Esophagus muscularis mucosa (tissue), 4 donors: ENCODE results near the gene USF3. TPM values are rescaled to one million over a fixed set of nuclear protein-coding genes. Genes with fewer than 3 reads are reported as not detected.
"Not testable (repeated sequence)": the region's sequence is repeated elsewhere in the genome, so short reads cannot be mapped to it uniquely, and the experiment has no call there.

Source experiments
- DNase-seq: peaks from one replicate; pipeline ENCODE4 v3.0.0-alpha.2; 2017; ENCODE audit errors: extremely low spot score
- H3K27ac ChIP-seq, 4 donors: fragments of 200-600 bp; sonication (generic); replicated peaks in 1 of 4; 1 replicate in 3 of 4; 2 replicates in 1 of 4; pipeline ENCODE4 v1.5.1; 2016 to 2019; ENCODE audit warnings: mild to moderate bottlenecking in 1 of 4
- H3K27me3 ChIP-seq, 4 donors: fragments of 200-600 bp; sonication (generic); one replicate each; pipeline versions ENCODE4 v1.5.1 to v1.6.0; 2016 to 2019
- H3K36me3 ChIP-seq, 4 donors: fragments of 200-600 bp; sonication (generic); one replicate each; pipeline ENCODE4 v1.5.1; 2016 to 2019
- H3K4me1 ChIP-seq, 4 donors: fragments of 200-600 bp; sonication (generic); one replicate each; pipeline ENCODE4 v1.5.1; 2016 to 2019
- H3K4me3 ChIP-seq, 4 donors: fragments of 200-600 bp; sonication (generic); 1 replicate in 2 of 4; 2 replicates in 2 of 4; pipeline ENCODE4 v1.5.1; 2016 to 2019; ENCODE audit warnings: mild to moderate bottlenecking in 4 of 4, moderate library complexity in 1 of 4
- H3K9me3 ChIP-seq, 4 donors: fragments of 200-600 bp; sonication (generic); 1 replicate in 3 of 4; 2 replicates in 1 of 4; pipeline ENCODE4 v1.5.1; 2016 to 2019
- CTCF ChIP-seq, 3 experiments: fragments of 200-600 bp in 2 of 3; fragments of 450-650 bp in 1 of 3; sonication (generic) in 2 of 3; IDR thresholded peaks; one replicate each; pipeline ENCODE4 v1.5.1; 2017 to 2019; ENCODE audit warnings: antibody characterized with exemption in 3 of 3, mild to moderate bottlenecking in 2 of 3, moderate library complexity in 1 of 3
- EP300 ChIP-seq: sonication (generic); formaldehyde crosslinking; IDR thresholded peaks from one replicate; pipeline ENCODE4 v1.6.1; 2017; ENCODE audit warnings: antibody characterized with exemption
- POLR2A ChIP-seq: fragments of 450-650 bp; IDR thresholded peaks from one replicate; pipeline ENCODE4 v1.6.1; 2017; ENCODE audit warnings: antibody characterized with exemption, moderate library complexity, mild to moderate bottlenecking, low read depth
- POLR2AphosphoS5 ChIP-seq, 2 donors: sonication (generic); formaldehyde crosslinking; IDR thresholded peaks; one replicate each; pipeline ENCODE4 v1.6.1; 2017; ENCODE audit warnings: antibody characterized with exemption in 2 of 2
- whole genome bisulfite sequencing: methylation state at CpG from one replicate; pipeline ENCODE4 v1.1.5; 2018; 5-methylcytosine and 5-hydroxymethylcytosine counted together
- intact Hi-C: fragments of 100-400 bp; cut with DNase I; formaldehyde crosslinking; loops from one replicate; pipeline ENCODE4 v1.15.1; 2023
- total RNA-seq, 4 donors: library from RNA; depleted of rRNA; stranded (reverse); fragments of >200 nt; gene quantifications; one replicate each; pipeline versions ENCODE4 v1.1.0 to v1.2.1, GENCODE V29; 2016

Gene USF3
- total RNA-seq, 4 donors from 2014 or later: 20.8 to 28.6 (median 25.0) TPM

- Histone ChIP-seq H3K4me1 (peaks cover 0 to 13% (median 10%) of the 10 kb centered on the region in 4 donors), H3K36me3 (no peaks in the 10 kb centered on the region), H3K27me3 (no peaks in the 10 kb centered on the region), H3K27ac (no peak overlapping the region), H3K9me3 (peaks cover 0 to 14% (median 9%) of the 10 kb centered on the region in 4 donors), H3K4me3 (no peak overlapping the region)
- DNase-seq: no peak
- no peak for TF ChIP-seq EP300
- TF ChIP-seq POLR2AphosphoS5 (IDR thresholded peaks at IDR 0.05): no peak
- TF ChIP-seq CTCF (IDR thresholded peaks at IDR 0.05): no peak
- no peak for TF ChIP-seq POLR2A
- intact Hi-C loops: no loop called here
- WGBS: 99% methylated on average over 7 of the region's 7 CpGs
These were observed 52.9 kb downstream of the USF3 start for GRCh38 chr3:113643583-113643982.

- Histone ChIP-seq H3K36me3 (no peaks in the 10 kb centered on the region), H3K27me3 (no peaks in the 10 kb centered on the region), H3K4me1 (peaks cover 0 to 6% (median 0%) of the 10 kb centered on the region in 4 donors), H3K27ac (no peak overlapping the region), H3K4me3 (no peak overlapping the region), H3K9me3 (no peaks in the 10 kb centered on the region)
- no peak for DNase-seq
- no peak for TF ChIP-seq EP300
- no peak for TF ChIP-seq POLR2AphosphoS5 (IDR thresholded peaks at IDR 0.05)
- TF ChIP-seq POLR2A: no peak
- TF ChIP-seq CTCF (IDR thresholded peaks at IDR 0.05): no peak
- WGBS: 98% methylated on average over 3 of the region's 3 CpGs
- intact Hi-C loops: no loop called here
These were observed 57.5 kb downstream of the USF3 start for GRCh38 chr3:113638910-113639309.

- intact Hi-C loops: no loop called here
- H3K27ac ChIP-seq: no peak overlapping the region
- no peak for DNase-seq
- H3K27me3 ChIP-seq: no peaks in the 10 kb centered on the region
- peaks cover 0 to 6% (median 0%) of the 10 kb centered on the region in 4 donors for H3K4me1 ChIP-seq
- H3K36me3 ChIP-seq: no peaks in the 10 kb centered on the region
- no peak overlapping the region for H3K4me3 ChIP-seq
- 88% methylated on average over 14 of the region's 14 CpGs for WGBS
- no peaks in the 10 kb centered on the region for H3K9me3 ChIP-seq
- no peak for TF ChIP-seq EP300
- TF ChIP-seq POLR2AphosphoS5 (IDR thresholded peaks at IDR 0.05): no peak
- TF ChIP-seq POLR2A: no peak
- no peak for TF ChIP-seq CTCF (IDR thresholded peaks at IDR 0.05)
These were observed 58.7 kb downstream of the USF3 start for GRCh38 chr3:113637756-113638155.

GRCh38 chr3:113636034-113636433 is 60.4 kb downstream of the USF3 start:
- H3K4me3 ChIP-seq, H3K27ac ChIP-seq, H3K36me3 ChIP-seq, H3K9me3 ChIP-seq, H3K27me3 ChIP-seq, DNase-seq, intact Hi-C loops, H3K4me1 ChIP-seq: not testable (repeated sequence)
- WGBS: 86% methylated on average over 7 of the region's 7 CpGs

- no peak for DNase-seq
- Histone ChIP-seq H3K27me3 (no peaks in the 10 kb centered on the region), H3K27ac (no peak overlapping the region), H3K36me3 (no peaks in the 10 kb centered on the region), H3K4me1 (peaks cover 0 to 19% (median 14%) of the 10 kb centered on the region in 4 donors), H3K9me3 (no peaks in the 10 kb centered on the region), H3K4me3 (no peak overlapping the region)
- WGBS: 87% methylated on average over 8 of the region's 8 CpGs
- intact Hi-C loops: no loop called here
- no peak for TF ChIP-seq EP300
- TF ChIP-seq POLR2A: no peak
- no peak for TF ChIP-seq CTCF (IDR thresholded peaks at IDR 0.05)
- no peak for TF ChIP-seq POLR2AphosphoS5 (IDR thresholded peaks at IDR 0.05)
These were observed 61.5 kb downstream of the USF3 start for GRCh38 chr3:113634782-113635474.
